CD4-positive, alpha-beta memory T cell (primary cell): ENCODE measurements around the gene PRORP. TPM values are rescaled to one million over a fixed set of nuclear protein-coding genes. Genes with fewer than 3 reads are reported as not detected.
"Not testable (repeated sequence)": the region's sequence is repeated elsewhere in the genome, so short reads cannot be mapped to it uniquely, and the experiment has no call there.

Source experiments
- CTCF ChIA-PET: fragments of 350-600 bp; sonication (Branson Sonifier 250); formaldehyde crosslinking; loops from one replicate; lab custom pipeline; 2021; ENCODE audit warnings: inconsistent platforms; ENCODE audit not compliant: partially characterized antibody; lab: Charles Lee
- POLR2A ChIA-PET: fragments of 350-600 bp; sonication (Branson Sonifier 250); formaldehyde crosslinking; loops from one replicate; lab custom pipeline; 2021; ENCODE audit not compliant: partially characterized antibody; lab: Charles Lee
- DNase-seq, 5 donors: peaks; one replicate each; pipeline versions ENCODE4 v3.0.0 to v3.0.0-alpha.2; 2020 to 2022; ENCODE audit warnings: mixed read lengths in 1 of 5
- H3K27ac ChIP-seq: one replicate; pipeline ENCODE4 v1.7.0; 2013; ENCODE audit warnings: low read depth, low read length
- H3K27me3 ChIP-seq: 2 replicates; pipeline ENCODE4 v1.7.0; 2013; ENCODE audit warnings: mild to moderate bottlenecking, low read length, moderate library complexity; ENCODE audit not compliant: insufficient read depth
- H3K36me3 ChIP-seq: 2 replicates; pipeline ENCODE4 v1.7.0; 2013; ENCODE audit warnings: mild to moderate bottlenecking, low read length, moderate library complexity; ENCODE audit not compliant: insufficient read depth
- H3K4me1 ChIP-seq: 2 replicates; pipeline ENCODE4 v1.7.0; 2013; ENCODE audit warnings: mild to moderate bottlenecking, low read length, moderate library complexity; ENCODE audit not compliant: insufficient read depth
- H3K4me3 ChIP-seq, 2 donors: one replicate each; pipeline ENCODE4 v1.7.0; 2013; ENCODE audit warnings: low read length in 2 of 2, mild to moderate bottlenecking in 1 of 2
- H3K9me3 ChIP-seq, 2 donors: one replicate each; pipeline ENCODE4 v1.7.0; 2013; ENCODE audit warnings: low read length in 2 of 2, control low read depth in 1 of 2; ENCODE audit not compliant: control insufficient read depth in 1 of 2
- H3K27ac Mint-ChIP-seq, 7 donors: one replicate each; pipeline ENCODE4 v1.8.0; 2020 to 2021; ENCODE audit warnings: mixed read lengths in 7 of 7, mild to moderate bottlenecking in 6 of 7, inconsistent platforms in 3 of 7, moderate library complexity in 3 of 7
- H3K27me3 Mint-ChIP-seq, 2 donors: one replicate each; pipeline ENCODE4 v1.8.0; 2020 to 2021; ENCODE audit warnings: mixed read lengths in 2 of 2
- H3K36me3 Mint-ChIP-seq, 2 donors: one replicate each; pipeline ENCODE4 v1.8.0; 2020 to 2021; ENCODE audit warnings: mixed read lengths in 2 of 2, inconsistent platforms in 1 of 2, mild to moderate bottlenecking in 1 of 2
- H3K4me1 Mint-ChIP-seq, 4 donors: one replicate each; pipeline ENCODE4 v1.8.0; 2020 to 2021; ENCODE audit warnings: mixed read lengths in 4 of 4, mild to moderate bottlenecking in 1 of 4
- H3K4me3 Mint-ChIP-seq, 8 donors: one replicate each; pipeline ENCODE4 v1.8.0; 2020 to 2021; ENCODE audit warnings: mixed read lengths in 8 of 8, mild to moderate bottlenecking in 7 of 8, moderate library complexity in 6 of 8, inconsistent platforms in 3 of 8
- H3K9me3 Mint-ChIP-seq, 8 donors: one replicate each; pipeline ENCODE4 v1.8.0; 2020 to 2021; ENCODE audit warnings: mixed read lengths in 8 of 8, mild to moderate bottlenecking in 5 of 8, inconsistent platforms in 3 of 8, moderate library complexity in 1 of 8
- intact Hi-C: fragments of 100-400 bp; cut with micrococcal nuclease; formaldehyde crosslinking; loops from one replicate; pipeline ENCODE4 v1.15.1; 2023
- polyA plus RNA-seq, 2 donors: library from polyadenylated mRNA; unstranded; fragments of 300-500 nt; fragmentation: Illumina TruSeq; gene quantifications; one replicate each; pipeline ENCODE4 v1.2.3, GENCODE V29; 2021
- total RNA-seq, 2 experiments: library from RNA; stranded (reverse); gene quantifications; one replicate each; pipeline ENCODE4 v1.2.3, GENCODE V29; 2021

PRORP gene
- total and polyA plus RNA-seq, 4 experiments from 2014 or later: 38.9 to 121 (median 61.8) TPM

DNA sequence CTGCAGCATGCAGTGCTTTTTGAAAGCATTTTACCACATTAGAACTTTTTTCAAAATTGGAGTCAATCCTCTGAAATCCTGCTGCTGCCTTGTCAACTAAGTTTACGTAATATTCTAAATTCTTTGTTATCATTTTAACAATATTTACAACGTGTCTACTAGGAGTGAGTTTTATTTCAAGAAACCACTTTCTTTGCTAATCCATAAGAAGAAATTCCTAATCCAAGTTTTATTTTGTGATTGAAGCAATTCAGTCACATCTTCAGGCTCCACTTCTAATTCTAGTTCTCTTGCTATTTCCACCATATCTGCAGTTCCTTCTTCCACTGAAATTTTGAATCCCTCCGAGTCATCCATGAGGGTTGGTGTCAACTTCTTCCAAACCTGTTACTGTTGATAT is 25.4 kb downstream of the PRORP start:
- Histone ChIP-seq H3K36me3 (peaks cover 4% of the 10 kb centered on the region), H3K4me1 (peaks cover 7% of the 10 kb centered on the region), H3K27ac (no peak overlapping the region), H3K9me3 (no peaks in the 10 kb centered on the region), H3K27me3 (no peaks in the 10 kb centered on the region), H3K4me3 (no peak overlapping the region)
- Mint-ChIP-seq H3K36me3 (peaks cover 32 to 37% of the 10 kb centered on the region in 2 donors), H3K27me3 (no peaks in the 10 kb centered on the region), H3K4me3 (no peak overlapping the region), H3K27ac (peak overlapping the region in 1 of 7 donors; percentile 6), H3K9me3 (no peaks in the 10 kb centered on the region), H3K4me1 (peaks cover 12 to 30% (median 15%) of the 10 kb centered on the region in 4 donors)
- intact Hi-C loops: no loop called here
- ChIA-PET POLR2A (no interaction called here), CTCF (interaction anchor here (2.5 kb wide), 1 partner anchor 14 kb away, joined by 8 read pairs; no protein-coding TSS in a partner anchor)
- DNase-seq: no peak

- Histone ChIP-seq H3K4me1 (peaks cover 14% of the 10 kb centered on the region), H3K9me3 (no peaks in the 10 kb centered on the region), H3K27ac (no peak overlapping the region), H3K27me3 (no peaks in the 10 kb centered on the region), H3K36me3 (peaks cover 4% of the 10 kb centered on the region), H3K4me3 (no peak overlapping the region)
- intact Hi-C loops: no loop called here
- H3K27ac Mint-ChIP-seq: no peak overlapping the region
- no peaks in the 10 kb centered on the region for H3K9me3 Mint-ChIP-seq
- H3K4me3 Mint-ChIP-seq: no peak overlapping the region
- CTCF ChIA-PET: no interaction called here
- POLR2A ChIA-PET: no interaction called here
- DNase-seq: no peak
- H3K36me3 Mint-ChIP-seq: peaks cover 38 to 41% of the 10 kb centered on the region in 2 donors
- H3K27me3 Mint-ChIP-seq: no peaks in the 10 kb centered on the region
- H3K4me1 Mint-ChIP-seq: peaks cover 16 to 42% (median 24%) of the 10 kb centered on the region in 4 donors
Measured at GRCh38 chr14:35149239-35149638, 26.9 kb downstream of the PRORP start.

DNA sequence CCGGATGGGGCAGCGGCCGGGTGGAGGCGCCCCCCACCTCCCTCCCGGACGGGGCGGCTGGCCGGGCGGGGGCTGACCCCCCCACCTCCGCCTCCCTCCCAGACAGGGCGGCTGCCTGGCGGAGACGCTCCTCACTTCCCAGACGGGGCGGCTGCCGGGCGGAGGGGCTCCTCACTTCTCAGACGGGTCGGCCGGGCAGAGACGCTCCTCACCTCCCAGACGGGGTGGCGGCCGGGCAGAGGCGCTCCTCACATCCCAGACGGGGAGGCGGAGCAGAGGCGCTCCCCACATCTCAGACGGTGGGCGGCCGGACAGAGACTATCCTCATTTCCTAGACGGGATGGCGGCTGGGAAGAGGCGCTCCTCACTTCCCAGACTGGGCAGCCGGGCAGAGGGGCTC is 30.2 kb downstream of the PRORP start:
- H3K36me3 ChIP-seq, H3K9me3 ChIP-seq, H3K27me3 ChIP-seq, H3K9me3 Mint-ChIP-seq, intact Hi-C loops, POLR2A ChIA-PET, H3K27me3 Mint-ChIP-seq, H3K4me3 ChIP-seq, H3K4me3 Mint-ChIP-seq, H3K27ac ChIP-seq, H3K27ac Mint-ChIP-seq: not testable (repeated sequence)
- Mint-ChIP-seq H3K4me1 (peaks cover 28 to 60% (median 43%) of the 10 kb centered on the region in 4 donors), H3K36me3 (peaks cover 38% of the 10 kb centered on the region in 2 donors)
- peak in 1 of 5 donors; percentile 15 for DNase-seq
- CTCF ChIA-PET: interaction anchor here (1.8 kb wide), 1 partner anchor 12 kb away, joined by 4 read pairs; no protein-coding TSS in a partner anchor
- H3K4me1 ChIP-seq: peaks cover 33% of the 10 kb centered on the region

GRCh38 chr14:35154016-35154415 is 31.7 kb downstream of the PRORP start:
- CTCF ChIA-PET: interaction anchor here (0.7 to 1.8 kb wide), 5 partner anchors 12 to 263 kb away, joined by 3 to 7 read pairs (median 4); no protein-coding TSS in a partner anchor
- Mint-ChIP-seq H3K27ac (peak overlapping the region in 5 of 7 donors; percentile 24 to 82 (median 45)), H3K36me3 (peaks cover 36 to 38% of the 10 kb centered on the region in 2 donors), H3K4me1 (peaks cover 31 to 59% (median 46%) of the 10 kb centered on the region in 4 donors), H3K9me3 (no peaks in the 10 kb centered on the region), H3K27me3 (no peaks in the 10 kb centered on the region), H3K4me3 (peak overlapping the region in 2 of 8 donors; percentile 44 to 59)
- intact Hi-C loops: no loop called here
- Histone ChIP-seq H3K36me3 (peaks cover 7% of the 10 kb centered on the region), H3K27ac (no peak overlapping the region), H3K27me3 (no peaks in the 10 kb centered on the region), H3K4me3 (no peak overlapping the region), H3K9me3 (no peaks in the 10 kb centered on the region), H3K4me1 (peaks cover 33% of the 10 kb centered on the region)
- POLR2A ChIA-PET: interaction anchor here (0.7 to 1.2 kb wide), 3 partner anchors 31 to 250 kb away, joined by 3 read pairs; partner anchors contain the start of gene NFKBIA
- DNase-seq: no peak

GRCh38 chr14:35155962-35156361 is 33.6 kb downstream of the PRORP start:
- Histone ChIP-seq H3K9me3 (no peaks in the 10 kb centered on the region), H3K36me3 (peaks cover 9% of the 10 kb centered on the region), H3K4me3 (no peak overlapping the region), H3K4me1 (peaks cover 50% of the 10 kb centered on the region), H3K27me3 (no peaks in the 10 kb centered on the region), H3K27ac (peak overlapping the region; percentile 40)
- CTCF ChIA-PET: interaction anchor here (0.6 to 1.6 kb wide), 3 partner anchors 8 to 370 kb away, joined by 3 read pairs; no protein-coding TSS in a partner anchor
- DNase-seq: peak in 2 of 5 donors; percentile 12 to 13
- Mint-ChIP-seq H3K4me1 (peaks cover 43 to 69% (median 56%) of the 10 kb centered on the region in 4 donors), H3K27me3 (no peaks in the 10 kb centered on the region), H3K9me3 (no peaks in the 10 kb centered on the region), H3K27ac (peak overlapping the region; percentile 27 to 90 (median 78)), H3K36me3 (peaks cover 37 to 42% of the 10 kb centered on the region in 2 donors), H3K4me3 (peak overlapping the region in 7 of 8 donors; percentile 27 to 79 (median 51))
- POLR2A ChIA-PET: interaction anchor here (1.1 to 1.3 kb wide), 2 partner anchors 47 to 248 kb away, joined by 3 read pairs; no protein-coding TSS in a partner anchor
- intact Hi-C loops: no loop called here

DNA sequence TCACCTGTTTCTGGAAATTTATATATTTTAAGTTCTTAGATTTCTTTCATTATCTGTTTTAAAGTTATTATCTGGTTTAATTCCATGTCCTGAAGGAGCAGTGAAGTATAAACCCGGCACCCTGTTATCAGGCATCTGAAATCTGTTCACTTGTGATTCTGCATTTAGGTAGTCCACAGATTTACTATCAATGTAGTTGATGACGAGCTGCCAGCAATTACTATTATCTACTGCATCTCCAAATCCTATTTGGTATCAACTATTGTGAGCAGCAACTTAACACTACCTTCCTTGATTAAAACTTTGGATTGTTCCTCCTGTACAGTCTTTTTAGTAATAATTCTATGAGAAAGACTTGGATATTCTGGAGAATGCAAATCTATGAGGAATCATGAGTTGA is 36.1 kb downstream of the PRORP start:
- no peaks in the 10 kb centered on the region for H3K27me3 Mint-ChIP-seq
- Histone ChIP-seq H3K27ac (no peak overlapping the region), H3K4me1 (peaks cover 64% of the 10 kb centered on the region), H3K36me3 (peaks cover 9% of the 10 kb centered on the region), H3K9me3 (no peaks in the 10 kb centered on the region), H3K4me3 (no peak overlapping the region), H3K27me3 (no peaks in the 10 kb centered on the region)
- peaks cover 49 to 79% (median 61%) of the 10 kb centered on the region in 4 donors for H3K4me1 Mint-ChIP-seq
- H3K27ac Mint-ChIP-seq: peak overlapping the region in 2 of 7 donors; percentile 25 to 38
- intact Hi-C loops: no loop called here
- no peak overlapping the region for H3K4me3 Mint-ChIP-seq
- no peaks in the 10 kb centered on the region for H3K9me3 Mint-ChIP-seq
- POLR2A ChIA-PET: no interaction called here
- CTCF ChIA-PET: interaction anchor here (0.6 to 1.0 kb wide), 2 partner anchors 172 to 264 kb away, joined by 3 to 4 read pairs; no protein-coding TSS in a partner anchor
- peaks cover 34 to 38% of the 10 kb centered on the region in 2 donors for H3K36me3 Mint-ChIP-seq
- no peak for DNase-seq

DNA sequence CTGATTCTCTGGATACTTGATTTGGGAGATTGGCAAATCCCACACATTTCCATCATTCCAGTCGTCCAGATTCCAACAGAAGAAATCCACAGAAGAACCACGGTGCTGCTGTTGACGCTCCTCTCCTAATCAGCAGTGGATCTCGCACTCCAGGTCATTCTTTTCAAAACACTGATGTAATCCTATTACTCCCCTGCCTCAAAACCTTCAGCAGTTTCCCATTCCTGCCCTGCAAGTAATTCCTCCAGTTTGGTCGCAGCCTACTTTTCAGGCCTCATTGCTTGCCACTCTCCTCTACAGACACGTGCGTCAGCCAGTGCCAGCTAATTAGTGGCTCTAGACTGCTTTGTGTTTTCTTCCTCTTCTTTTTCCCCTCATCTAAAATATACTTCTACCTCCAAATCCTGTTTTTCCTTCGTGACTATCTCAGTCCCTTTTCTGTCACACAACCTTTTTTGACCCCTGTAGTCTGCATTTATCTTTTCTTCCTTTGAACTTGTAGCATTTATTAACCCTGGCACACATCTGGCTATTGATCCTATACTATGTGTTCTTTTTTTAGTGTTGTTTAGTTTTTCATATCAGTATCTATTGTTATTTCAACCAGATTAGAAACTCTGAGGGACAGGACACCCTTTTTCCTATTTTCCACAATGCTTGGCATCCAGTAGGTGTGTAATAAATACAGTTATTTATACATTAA is 36.8 kb downstream of the PRORP start:
- no peaks in the 10 kb centered on the region for H3K9me3 Mint-ChIP-seq
- Histone ChIP-seq H3K9me3 (no peaks in the 10 kb centered on the region), H3K4me1 (peaks cover 59% of the 10 kb centered on the region), H3K36me3 (peaks cover 9% of the 10 kb centered on the region), H3K4me3 (no peak overlapping the region), H3K27me3 (no peaks in the 10 kb centered on the region), H3K27ac (no peak overlapping the region)
- peaks cover 33 to 38% of the 10 kb centered on the region in 2 donors for H3K36me3 Mint-ChIP-seq
- H3K27ac Mint-ChIP-seq: peak overlapping the region in 4 of 7 donors; percentile 13 to 82 (median 54)
- no peak for DNase-seq
- H3K27me3 Mint-ChIP-seq: no peaks in the 10 kb centered on the region
- ChIA-PET CTCF (interaction anchor here (1.0 kb wide), 1 partner anchor 263 kb away, joined by 3 read pairs; no protein-coding TSS in a partner anchor), POLR2A (no interaction called here)
- peaks cover 46 to 75% (median 58%) of the 10 kb centered on the region in 4 donors for H3K4me1 Mint-ChIP-seq
- peak overlapping the region in 1 of 8 donors; percentile 26 for H3K4me3 Mint-ChIP-seq
- intact Hi-C loops: no loop called here
